ENCODE data around the gene NFIA.
A peak's percentile ranks its signal among the peaks of the same experiment; 100 is the strongest.

Gene NFIA

DNA sequence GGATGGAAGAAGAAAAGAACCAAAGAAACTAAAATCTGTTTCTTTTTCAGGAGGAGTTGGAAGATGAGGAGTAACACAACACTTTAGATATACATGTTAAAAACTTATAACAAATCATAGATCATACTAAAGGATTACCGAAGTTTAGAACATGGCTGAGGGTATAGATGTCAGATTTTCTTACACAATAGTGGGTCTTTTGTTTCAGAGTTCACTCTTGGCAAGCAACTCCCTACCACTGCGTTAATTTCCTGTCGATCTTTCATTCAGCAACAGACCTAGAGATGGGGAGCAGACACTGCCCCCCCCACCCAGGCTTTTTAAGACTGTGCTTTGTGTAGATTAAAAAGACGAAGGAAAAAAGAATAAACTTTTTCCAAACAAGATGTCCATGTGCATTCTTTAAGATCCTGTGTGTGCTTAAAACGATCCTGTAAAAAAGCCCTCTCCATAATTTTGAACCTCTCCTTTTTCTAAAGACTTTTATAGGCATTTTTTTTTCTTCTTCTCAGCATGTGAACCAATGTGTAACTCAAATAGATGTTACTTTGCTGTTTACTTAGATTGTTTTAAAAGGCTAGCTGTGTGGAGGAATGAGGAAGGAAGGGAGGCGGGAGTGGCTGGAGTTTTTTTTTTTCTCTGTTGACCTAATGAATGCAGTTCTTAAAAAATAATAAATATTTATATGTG is 50.4 kb downstream of the NFIA start:
- DNase-seq, result no peak

DNA sequence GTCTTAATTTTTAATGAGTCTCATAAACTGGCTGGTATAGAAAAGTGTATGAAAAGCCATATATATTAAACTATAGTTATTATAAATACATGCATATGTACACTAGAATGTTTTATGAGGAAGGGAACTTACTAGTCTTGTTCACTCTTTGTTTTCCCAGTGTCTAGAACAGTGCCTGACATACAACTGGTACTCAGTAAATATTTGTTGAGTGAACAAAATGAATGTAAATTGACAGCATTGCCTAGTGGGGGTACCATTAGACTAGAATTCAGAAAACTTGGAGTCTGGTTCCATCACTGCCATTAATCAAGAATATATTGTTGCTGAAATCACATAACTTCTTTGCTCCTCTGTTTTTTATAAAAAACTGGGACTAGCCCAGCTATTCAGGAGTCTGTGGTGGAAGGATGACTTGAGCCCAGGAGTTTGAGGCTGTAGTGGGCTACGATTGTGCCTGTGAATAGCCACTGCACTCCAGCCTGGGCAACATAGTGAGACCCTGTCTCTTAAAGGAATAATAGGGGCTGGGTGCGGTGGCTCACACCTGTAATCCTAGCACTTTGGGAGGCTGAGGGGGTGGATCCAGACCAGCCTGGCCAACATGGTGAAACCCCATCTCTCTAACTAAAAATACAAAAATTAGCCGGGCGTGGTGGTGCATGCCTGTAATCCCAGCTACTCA is 51.1 kb downstream of the NFIA start:
- DNase-seq, result no peak

DNA sequence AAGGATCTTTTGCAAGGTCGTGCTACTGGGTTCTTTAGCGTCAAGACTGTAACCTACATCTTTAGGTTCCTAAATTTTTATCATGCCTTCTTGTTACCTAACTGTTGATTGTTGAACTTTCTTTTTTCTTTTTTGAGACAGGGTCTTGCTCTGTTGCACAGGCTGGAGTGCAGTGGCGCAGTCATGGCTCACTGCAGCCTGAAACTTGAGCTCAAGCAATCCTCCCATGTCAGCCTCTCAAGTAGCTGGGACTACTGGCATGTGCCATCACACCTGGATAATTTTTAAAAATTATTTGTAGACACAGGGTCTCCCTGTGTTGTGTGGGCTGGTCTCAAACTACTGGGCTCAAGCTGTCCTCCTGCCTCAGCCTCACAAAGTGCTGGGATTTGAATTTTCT is 52.9 kb downstream of the NFIA start:
- DNase-seq, result peak; percentile 74

DNA sequence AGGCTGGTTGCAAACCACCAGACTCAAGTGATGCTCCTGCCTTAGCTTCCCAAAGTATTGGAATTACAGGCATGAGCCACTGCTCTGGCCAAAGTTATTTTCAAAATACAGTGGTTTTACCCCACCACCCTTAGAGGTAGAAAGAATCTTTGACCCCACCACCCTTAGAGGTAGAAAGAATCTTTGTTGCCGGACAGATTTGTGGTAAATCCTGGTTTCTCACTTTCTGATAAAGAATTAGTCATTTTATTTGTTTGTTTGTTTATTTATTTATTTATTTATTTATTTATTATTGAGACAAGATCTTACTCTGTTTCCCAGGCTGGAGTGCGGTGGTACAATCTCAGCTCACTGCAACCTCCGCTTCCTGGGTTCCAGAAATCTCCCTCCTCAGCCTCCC is 55.9 kb downstream of the NFIA start:
- DNase-seq, result no peak

DNA sequence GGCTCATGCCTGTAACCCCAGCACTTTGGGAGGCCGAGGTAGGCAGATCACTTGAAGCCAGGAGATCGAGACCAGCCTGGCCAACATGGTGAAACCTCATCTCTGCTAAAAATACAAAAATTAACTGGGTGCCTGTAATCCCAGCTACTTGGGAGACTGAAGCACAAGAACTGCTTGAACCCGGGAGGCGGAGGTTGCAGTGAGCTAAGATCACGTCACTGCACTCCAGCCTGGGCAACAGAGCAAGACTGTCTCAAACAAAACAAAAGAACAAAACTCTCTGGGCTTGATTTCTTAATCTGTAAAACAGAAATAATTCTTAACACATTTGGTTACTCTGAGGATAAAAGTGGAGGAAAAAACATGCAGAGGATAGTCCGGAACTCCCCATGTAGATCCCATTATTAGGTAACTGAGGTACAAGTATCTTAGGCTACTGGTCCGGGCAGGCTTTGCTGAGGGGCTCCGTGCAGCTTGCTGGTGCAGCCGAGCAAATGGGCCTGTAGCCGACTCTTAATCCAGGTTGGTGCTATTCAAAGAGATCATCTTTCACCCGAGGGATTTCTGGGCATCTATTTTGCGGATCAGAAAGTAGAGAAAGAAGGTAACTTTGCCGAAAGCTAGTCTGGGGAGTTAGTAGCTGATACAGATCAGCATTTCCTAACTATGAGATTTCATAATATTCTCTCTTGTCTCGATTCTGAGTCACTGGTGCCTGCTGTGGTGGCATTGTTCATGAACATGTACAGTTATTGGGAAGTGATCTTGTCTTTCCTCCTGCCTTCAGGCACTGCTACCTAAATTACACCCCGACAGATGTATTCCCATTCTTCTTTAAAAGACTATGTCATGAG is 56.8 kb downstream of the NFIA start:
- no peak for DNase-seq

DNA sequence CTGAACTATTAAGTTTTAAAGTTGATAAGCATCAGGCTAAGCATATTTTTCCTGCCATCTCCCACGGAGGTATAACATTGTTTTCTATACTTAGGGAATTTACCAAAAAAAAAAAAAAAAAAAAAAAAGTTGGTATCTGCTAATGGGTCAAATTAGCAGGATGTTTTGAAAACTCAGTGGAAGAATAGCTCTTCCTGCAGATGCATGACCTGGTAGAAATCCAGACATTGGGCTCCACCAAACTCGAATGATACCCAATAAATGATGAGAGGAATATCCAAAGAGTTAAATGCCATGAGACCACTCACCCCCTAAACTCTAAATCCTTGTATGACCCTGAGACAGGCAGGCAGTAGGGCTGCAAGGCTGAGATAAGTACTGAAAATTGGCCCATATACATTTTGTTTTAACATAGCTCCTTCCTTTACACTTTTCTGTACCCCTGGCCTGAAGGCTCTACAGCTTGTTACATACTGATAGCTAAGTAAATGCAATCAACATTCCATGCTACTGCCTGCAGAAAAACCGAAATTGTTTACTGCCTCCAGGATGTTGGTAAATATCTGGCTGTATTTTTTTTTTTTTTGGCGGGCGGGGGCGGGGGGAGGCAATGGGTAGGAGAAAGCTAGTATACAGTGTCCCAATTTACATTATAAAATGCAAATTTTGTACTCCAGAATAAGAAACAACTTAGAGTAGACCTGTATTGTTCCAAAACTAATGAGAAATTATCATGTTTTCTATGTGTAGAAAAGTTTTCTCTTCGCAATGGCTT is 57.6 kb downstream of the NFIA start:
- no peak for DNase-seq

DNA sequence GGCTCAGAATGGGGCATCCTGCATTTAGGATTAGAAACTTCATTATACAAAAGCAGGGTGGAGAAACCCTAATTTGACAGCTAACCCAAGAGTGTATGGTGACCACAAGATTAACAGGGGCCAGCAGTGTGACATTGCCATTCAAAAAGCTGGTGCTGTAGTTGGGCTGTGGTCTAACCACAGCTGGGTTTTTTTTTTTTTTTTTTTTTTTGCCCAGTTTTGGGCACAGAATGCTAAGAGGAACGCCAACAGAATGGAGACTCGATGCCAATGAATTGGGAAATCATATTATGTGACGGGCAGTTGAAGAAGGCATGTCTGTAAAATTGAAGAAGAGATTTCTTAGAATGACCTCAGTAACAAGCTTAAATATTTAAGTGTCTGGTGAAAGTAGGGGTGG is 58.4 kb downstream of the NFIA start:
- DNase-seq, result no peak

DNA sequence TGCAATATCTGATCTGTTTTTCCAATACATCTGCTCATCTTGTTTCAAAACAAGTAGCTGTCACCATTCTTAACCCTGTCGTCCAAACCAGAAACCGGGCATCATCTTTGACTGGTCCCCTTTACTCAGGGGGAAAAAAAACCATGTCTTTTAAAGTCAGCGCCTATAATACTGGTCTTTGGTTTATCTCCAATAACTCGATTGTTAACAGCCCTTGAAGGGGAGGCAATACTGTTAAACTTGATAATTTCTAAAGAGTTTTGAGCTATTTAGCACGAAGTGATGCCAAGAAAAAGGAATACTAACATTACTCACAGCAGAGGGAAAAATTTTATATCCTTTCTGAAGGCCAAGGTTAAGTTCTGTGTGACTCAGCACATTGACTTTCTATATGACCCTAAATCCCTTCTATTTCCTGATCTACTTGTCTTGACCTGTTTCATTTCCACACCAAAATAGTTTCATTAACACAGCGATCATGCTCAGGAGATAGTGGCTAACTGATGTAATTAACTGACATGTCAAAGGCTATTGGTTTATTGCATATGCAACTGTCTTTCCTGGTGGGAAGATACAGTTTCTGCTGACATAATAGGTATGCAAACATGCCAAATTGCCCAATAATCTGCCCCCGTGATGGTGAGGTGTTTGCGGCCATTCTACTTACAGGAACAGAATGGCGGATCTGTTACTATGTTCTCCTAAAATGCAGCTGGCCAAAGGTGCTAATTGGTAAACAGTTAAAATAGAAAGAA is 59.1 kb downstream of the NFIA start:
- DNase-seq, result no peak

DNA sequence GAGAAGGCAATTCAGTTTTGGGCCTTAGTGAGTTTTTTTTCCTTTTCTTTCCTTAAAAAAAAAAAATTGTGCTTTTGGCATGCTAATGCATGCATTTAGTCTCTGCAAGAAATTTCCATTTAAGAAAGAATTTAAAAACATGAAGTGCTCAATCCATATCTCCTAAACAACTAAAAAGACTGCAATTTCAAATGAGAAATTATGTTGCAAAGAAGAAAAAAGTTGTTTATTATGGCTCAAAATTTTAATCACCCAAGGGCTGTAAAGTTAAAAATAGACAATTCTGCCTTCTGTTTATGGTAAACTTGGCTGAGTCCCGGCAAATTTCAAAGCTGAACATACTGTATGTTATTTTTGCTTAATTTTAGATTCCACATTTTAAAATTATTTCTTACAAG is 59.7 kb downstream of the NFIA start:
- no peak for DNase-seq

DNA sequence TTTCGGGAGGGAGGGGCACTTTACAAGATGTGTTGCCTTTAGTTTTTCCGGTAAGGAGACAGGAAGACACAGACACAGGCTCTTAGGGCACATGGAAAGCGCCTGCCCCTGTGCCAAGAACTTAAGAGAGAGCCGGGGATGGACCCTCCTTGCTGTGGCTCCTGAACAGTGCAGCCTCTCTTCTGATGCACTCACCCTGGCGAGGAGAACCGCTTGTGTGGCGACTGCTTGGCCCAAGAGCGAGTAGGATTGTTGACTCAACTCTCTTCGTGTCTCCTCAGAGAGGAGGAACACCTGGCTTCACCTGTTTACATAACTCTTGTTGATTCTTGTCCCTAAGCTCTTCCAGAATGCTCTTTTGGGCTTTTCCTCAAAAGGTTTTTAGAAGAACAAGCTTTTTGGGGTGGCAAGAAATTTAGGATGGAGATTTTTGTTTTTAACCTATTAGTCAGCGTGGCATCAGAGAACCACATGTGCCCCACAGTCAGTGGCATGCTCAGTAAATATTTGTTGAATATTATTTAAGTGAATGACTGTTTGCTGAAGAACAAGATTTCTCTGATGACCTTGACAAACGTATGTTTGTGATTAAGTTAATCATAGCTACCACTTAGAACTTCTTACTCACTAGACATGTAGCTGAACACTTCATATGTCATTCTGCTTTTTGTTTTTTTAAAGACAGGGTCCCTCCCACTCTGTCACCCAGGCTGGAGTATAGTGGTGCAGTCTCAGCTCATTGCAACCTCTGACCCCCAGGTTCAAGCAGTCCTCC is 60.6 kb downstream of the NFIA start:
- DNase-seq, result peak; percentile 91

DNA sequence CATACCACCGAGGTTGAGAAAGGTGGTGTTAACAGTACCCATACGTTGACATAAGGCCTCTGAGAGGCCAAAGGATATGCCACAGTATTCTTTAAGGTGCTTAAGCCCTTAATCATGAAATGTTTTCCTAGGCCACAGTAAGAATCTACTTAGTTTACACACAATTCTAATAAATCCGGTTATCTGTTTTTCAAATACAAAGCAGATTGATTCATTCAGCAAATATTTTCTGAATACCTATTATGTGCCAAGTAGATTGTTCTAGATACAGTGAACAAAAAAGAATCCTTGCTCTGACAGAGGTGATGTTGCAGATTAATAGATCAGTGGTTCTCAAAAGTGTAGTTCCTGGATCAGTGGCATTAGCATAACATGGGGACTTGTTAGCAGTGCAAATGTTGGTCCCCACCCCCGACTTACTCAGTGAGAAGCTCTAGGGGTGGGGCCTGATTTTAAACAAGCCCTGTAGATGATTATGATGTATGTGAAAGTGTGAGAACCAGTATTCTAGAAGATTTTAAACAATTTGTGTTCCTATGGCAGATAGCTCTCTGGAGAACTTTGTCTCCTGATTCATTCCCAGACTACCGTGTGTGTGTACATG is 61.6 kb downstream of the NFIA start:
- DNase-seq, result no peak

DNA sequence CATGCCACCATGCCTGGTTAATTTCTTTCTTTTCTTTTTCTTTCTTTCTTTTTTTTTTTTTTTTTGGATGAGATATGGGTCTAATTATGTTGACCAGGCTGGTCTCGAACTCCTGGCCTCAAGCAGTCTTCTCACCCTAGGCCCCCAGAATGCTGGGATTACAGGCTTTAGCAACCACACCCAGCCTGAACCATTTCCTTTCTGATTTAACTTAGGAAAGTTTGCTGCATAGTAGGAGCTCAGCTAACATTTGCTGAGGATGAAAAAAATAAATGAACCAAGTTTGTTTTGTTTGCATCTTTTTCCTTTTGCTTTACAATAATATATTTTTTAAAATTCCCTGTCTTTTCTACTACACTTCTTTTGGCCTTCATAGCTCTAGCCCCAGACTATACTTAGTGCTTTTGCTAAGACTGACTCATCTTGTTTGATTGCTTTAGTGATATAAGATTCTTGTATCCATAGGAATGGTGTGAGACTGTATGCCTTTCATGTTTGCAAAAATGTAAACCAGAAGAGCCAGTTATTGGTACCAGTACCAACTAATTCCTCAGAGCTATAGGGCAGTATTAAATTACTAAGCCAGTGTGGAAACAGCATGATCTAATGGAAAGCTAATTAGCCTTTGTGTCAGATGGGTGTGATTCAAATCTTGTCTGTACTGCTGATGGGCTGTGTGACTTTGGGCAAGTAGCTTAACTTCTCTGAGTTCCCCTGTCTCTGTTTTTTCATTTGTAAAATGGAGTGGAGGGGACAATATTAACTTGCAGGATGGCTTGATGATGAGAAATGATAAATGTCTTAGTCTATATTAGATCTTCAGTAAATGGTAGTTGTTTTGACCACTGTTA is 66.9 kb downstream of the NFIA start:
- DNase-seq, result no peak

DNA sequence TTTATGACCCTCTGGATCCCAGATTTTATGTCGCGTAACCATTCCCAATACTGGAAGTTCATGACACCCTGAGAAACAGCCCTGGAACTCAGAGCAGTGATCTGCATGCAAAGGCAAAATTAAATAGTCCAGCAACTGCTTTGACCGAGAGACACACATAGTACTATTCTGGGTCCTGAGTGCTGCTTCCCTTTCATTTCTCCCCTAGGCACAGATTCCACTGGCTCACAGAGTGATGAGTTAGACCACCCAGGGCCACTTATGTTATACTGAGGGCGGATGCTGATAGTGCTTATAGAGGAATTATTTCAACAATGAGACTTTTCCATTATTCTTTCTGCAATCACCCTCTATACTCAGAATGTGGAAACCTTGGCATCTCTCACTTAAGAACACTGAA is 69.2 kb downstream of the NFIA start:
- DNase-seq, result no peak

DNA sequence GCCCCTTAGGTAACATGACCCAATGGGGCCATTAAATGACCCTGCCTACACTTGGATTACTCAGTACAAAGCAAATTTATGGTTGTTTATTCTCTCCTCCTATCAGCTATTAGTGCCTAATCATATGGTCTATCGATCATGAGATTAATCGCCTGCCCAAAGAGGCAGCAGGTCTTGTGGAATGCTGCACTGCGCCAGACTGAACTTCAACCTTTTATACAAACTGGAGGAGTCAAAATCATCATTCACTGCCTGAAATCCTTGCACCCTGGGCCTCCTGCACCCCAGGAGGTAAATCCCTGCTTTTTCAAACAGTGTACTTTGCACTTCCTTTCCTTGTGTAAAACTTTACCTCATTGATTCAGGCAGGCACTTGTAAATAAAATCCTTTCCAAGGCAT is 69.7 kb downstream of the NFIA start:
- DNase-seq, result no peak

DNA sequence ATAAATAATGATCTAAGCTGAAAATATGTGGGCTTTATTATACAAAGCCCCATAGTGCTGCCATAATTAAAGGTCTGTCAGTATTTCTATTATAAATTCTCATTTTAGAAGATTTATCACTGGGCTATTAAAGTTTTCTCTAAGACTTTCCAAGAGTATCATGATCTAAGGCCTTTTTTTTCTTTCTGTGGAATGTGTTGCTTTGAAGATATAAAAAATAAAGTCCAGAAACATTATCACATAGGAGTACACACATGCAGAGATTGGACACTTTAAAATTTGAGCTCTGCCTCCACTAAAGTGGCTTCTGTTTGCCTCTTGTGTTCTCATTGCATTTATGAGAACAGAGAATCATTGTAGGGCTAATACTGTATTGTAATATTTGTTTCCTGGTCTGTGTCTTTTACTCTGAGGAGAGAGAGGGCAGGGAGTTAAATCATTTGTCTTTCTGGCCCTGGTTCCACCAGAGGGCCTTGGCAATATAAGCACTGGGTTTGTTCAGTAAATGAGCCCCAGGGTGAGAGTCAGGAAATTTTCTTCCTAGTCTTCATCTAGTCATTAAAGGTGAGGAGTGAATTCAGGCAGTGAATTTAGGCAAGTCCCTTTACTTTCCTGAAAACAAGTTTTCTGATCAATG is 70.2 kb downstream of the NFIA start:
- DNase-seq, result no peak

DNA sequence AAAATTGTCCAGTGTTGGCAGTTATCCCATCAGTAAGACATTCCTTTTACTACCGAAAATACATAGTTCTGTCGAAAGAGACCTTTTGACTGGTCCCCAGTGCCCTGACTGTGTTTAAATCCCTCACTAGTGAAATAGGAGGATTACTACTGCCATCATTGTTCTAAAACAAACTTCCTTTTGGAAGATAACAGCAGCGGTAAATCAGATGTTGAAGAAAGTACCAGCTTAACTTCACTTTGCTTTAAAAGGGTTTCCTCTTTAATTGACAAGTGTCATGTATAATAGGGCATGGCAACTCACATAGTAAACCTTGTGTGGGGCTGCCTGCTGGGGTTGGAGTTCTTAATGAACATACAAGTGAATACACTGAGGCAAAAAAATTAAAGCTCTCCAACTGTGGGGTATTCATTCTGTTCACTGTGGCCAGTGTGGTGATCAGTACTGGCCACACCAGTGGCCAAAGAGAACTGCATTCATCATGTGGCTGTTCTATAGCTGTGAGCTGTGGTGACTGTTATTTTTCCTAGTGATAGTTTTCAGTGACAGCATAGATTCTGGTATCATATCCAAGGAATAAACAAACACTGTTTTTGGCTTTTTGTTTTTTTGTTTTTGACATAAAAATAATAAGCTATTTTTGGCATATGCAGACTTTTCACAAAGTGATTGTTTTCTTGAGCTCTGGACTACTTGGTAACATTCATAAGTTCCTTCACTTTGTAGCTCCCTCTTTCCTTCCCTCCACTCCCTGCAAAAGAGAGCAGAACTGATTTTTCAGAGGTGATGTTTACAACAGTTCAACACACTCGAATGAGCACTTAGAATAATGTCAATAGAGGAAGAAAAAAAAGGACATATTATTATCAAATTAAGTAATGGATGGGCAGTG is 74.5 kb downstream of the NFIA start:
- no peak for DNase-seq

DNA sequence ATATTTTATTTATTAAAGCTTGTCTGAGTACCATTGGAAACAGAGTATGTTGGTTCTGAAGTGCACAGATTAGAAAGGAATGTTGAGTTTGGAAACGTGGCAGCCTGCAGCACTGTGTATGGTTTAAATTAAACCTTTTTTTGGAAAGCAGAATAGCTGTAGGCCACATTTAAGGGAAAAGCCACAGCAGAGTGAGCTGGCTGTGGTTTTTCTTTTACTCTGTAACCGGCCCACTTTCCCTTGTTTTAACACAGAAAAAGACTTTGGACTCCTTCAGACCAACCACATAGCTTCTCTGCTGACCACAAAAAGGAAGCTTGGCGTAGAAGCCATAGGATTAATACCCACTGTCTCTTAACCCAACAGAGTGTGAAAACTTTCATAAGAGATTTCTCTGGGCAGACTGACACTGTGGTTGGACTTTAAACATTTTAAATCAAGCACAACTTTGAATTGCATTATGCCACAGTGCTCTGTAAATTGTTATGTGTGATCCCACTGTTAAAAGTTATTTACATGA is 75.2 kb downstream of the NFIA start:
- DNase-seq, result no peak

DNA sequence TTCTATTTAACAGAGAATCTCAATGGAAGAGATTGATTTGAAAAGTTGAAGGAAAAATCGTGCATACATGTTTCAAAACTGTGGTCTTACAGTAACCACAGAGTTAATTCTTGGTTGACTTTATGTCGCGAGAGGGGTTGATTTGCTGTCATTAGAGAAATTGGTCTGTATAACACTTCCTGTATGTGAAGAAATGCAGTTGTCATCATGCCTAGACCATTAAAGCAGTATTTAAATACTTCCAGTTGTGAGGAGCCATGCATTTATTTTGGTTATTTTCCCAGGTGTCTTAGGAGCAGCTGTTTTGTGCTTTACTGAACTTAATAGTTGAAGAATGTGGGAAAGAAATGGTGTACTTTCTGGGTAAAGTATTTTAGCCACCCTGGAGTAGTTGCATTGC is 76.2 kb downstream of the NFIA start:
- no peak for DNase-seq

Measured in DMS79 (cell line).